CD4-positive, alpha-beta T cell treated with Interleukin-6 for 4 hours (primary cell): Measurements from ENCODE around the gene CHMP3.

Experiments used
- DNase-seq: peaks from one replicate; pipeline ENCODE4 v3.0.0-alpha.2; 2020; ENCODE audit warnings: mixed read lengths

Gene CHMP3

DNA sequence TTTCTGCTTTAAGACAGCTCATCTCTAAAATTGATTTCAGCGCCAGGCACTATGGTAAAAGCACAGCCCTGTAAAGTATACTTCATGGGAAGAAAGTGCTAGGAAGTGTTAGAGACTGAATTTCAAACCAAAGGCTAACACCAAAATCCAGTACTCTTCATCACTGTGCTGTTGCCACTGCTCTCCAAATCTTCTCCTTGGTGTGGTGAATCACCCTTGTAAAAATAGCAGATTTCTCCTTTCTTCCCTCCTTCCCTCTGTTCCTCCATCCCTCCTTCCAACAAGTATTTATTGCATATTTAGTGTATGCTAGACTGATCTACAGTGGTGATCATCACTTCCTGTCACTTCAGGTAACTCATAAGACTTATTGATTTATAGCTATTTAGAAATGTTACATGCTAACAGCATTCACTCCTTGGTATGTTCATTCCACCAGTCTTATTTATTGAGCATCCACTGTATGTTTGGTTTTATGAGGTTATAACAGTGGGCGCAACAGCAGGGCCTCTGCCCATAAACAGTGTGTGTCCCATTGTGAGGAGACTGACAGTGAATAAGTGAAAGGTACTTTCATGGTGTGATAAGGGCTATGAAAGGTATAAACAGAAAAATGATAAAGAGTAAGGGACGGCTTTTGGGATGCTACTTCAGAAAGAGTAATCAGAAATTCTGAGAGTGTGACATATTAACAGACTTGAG lies 102.0 kb downstream of the CHMP3 start:
- no peak for DNase-seq

DNA sequence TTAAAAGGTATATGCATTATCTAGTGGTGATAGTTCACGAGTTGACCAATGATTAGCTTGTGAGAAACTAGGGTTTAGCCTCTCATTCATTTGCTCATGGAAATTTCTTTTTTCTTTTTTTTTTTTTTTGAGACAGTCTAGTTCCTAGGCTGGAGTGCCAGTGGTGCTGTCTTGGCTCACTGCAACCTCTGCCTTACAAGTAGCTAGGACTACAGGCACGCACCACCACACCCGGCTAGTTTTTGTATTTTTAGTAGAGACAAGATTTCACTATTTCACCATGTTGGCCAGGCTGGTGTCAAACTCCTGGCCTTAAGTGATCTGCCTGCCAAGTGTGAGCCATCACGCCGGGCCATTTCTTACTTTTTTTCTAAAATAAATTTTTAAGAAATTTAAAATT lies 108.1 kb downstream of the CHMP3 start:
- no peak for DNase-seq

DNA sequence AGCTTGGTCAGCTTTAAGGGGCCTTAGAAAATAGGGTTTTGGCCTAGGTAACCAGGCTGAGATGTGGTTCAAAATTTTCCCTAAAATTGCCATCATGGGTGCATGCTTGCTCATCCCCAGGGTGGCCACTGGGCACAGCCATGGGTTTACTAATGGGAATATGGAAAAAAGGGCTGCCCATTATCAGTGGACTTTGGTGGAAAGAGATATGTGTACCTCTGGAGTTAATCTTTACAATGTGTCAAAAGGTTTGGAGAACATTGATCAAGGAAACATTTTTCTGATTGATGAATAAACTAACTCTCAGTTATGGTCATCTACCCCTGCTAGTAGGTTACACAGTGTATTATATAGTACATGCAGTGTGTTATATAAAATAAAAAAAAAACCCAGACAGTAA lies 109.0 kb downstream of the CHMP3 start:
- no peak for DNase-seq

DNA sequence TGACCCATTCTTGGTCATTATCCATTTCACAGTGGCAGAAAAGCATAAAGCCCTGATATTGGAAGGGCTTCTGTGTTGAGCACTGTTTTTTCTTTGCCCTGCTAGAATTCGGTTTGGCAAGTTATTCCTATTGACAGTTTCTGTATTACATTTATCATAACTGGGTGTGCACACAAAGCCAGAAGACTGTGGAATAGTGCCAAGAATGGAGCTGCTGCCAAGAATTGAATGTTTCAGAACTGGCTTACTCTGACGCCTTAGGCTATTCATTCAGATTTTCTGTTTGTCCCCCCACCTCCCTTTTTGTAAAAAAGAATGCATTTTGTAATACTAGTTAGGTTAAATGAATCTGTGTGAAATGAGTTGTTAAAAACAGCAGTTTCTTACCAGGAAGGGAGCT lies 109.4 kb downstream of the CHMP3 start:
- no peak for DNase-seq
